Measurements from ENCODE around the gene GPC5.

DNA sequence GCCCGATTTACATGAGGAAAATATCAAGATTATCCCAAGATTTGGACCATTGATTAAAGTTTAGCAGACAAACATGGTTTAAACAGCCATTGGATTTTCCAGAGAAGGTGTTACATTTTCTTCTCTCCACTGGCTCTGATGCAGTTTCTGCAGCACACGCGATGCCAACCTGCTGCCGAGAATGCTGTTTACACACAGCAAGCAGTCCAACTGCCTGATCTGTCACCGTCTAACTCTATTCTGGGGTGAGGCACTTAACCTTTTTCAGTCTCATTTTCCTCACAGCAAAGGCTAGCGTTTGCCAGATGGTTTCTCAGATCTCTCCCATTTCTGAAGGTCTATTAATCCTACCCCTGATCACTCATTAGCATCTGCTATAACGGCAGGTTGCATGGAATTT is 1064.7 kb downstream of the GPC5 start:
- TF ChIP-seq SUZ12 (IDR thresholded peaks at IDR 0.05; ENCODE audit: extremely low read depth, insufficient read depth, insufficient read length) (no peak), ZNF274 (IDR thresholded peaks at IDR 0.05; ENCODE audit: low read depth, low read length) (no peak)
